RWPE2 (cell line): Measurements from ENCODE around the gene PCDH15.

Source experiments
- ATAC-seq: fragments of 200-7000 bp; cut with Tn5 transposase; 3 replicates; pipeline ENCODE4 v1.9.1; 2021; ENCODE audit warnings: low read depth
- DNase-seq: peaks from one replicate; pipeline ENCODE4 v3.0.0-alpha.2; 2020; ENCODE audit warnings: low spot score
- H3K27ac ChIP-seq: fragments of 450-650 bp; 2 replicates; pipeline ENCODE4 v1.5.1; 2017; ENCODE audit warnings: mild to moderate bottlenecking; ENCODE audit not compliant: poor library complexity, severe bottlenecking
- H3K27me3 ChIP-seq: fragments of 250-450 bp; sonication (Bioruptor Pico); 2 replicates; pipeline ENCODE4 v1.5.1; 2021; ENCODE audit warnings: mild to moderate bottlenecking, moderate library complexity; ENCODE audit not compliant: insufficient read depth, poor library complexity, severe bottlenecking
- H3K36me3 ChIP-seq: fragments of 250-450 bp; sonication (Bioruptor Pico); 2 replicates; pipeline ENCODE4 v1.5.1; 2020; ENCODE audit warnings: low read depth, mild to moderate bottlenecking, moderate library complexity
- H3K4me1 ChIP-seq: fragments of 250-450 bp; sonication (Bioruptor Pico); 2 replicates; pipeline ENCODE4 v1.5.1; 2021; ENCODE audit warnings: mild to moderate bottlenecking, moderate library complexity; ENCODE audit not compliant: insufficient read depth, poor library complexity, severe bottlenecking
- H3K4me3 ChIP-seq: fragments of 250-450 bp; sonication (Bioruptor Pico); 2 replicates; pipeline ENCODE4 v1.5.1; 2021; ENCODE audit warnings: mild to moderate bottlenecking, moderate library complexity; ENCODE audit not compliant: severe bottlenecking
- H3K9me3 ChIP-seq: fragments of 250-450 bp; sonication (Bioruptor Pico); 2 replicates; pipeline ENCODE4 v1.5.1; 2021; ENCODE audit warnings: mild to moderate bottlenecking, moderate library complexity; ENCODE audit not compliant: severe bottlenecking
- CTCF ChIP-seq: fragments of 450-650 bp; IDR thresholded peaks from one replicate; pipeline ENCODE4 v1.5.1; 2017; ENCODE audit warnings: mild to moderate bottlenecking, moderate library complexity; ENCODE audit not compliant: poor library complexity, severe bottlenecking

Gene PCDH15

GRCh38 chr10:54477738-54478137, 323.3 kb downstream of the PCDH15 start:
- no peak overlapping the region for H3K4me3 ChIP-seq
- DNase-seq (no peak), ATAC-seq (no peak)
- H3K4me1 ChIP-seq: no peaks in the 10 kb centered on the region
- no peak overlapping the region for H3K27ac ChIP-seq
- no peak for TF ChIP-seq CTCF
- H3K9me3 ChIP-seq: no peaks in the 10 kb centered on the region
- H3K36me3 ChIP-seq: no peaks in the 10 kb centered on the region
- H3K27me3 ChIP-seq: no peaks in the 10 kb centered on the region

- no peaks in the 10 kb centered on the region for H3K9me3 ChIP-seq
- no peak overlapping the region for H3K4me3 ChIP-seq
- TF ChIP-seq CTCF: no peak
- H3K36me3 ChIP-seq: no peaks in the 10 kb centered on the region
- ATAC-seq (no peak; the same call in 2 of the 3 replicates), DNase-seq (no peak)
- no peaks in the 10 kb centered on the region for H3K4me1 ChIP-seq
- H3K27ac ChIP-seq: no peak overlapping the region
- H3K27me3 ChIP-seq: no peaks in the 10 kb centered on the region
Observed at GRCh38 chr10:54470324-54470631, 330.8 kb downstream of the PCDH15 start.

GRCh38 chr10:54469587-54470323, 331.3 kb downstream of the PCDH15 start:
- Histone ChIP-seq H3K4me1 (no peaks in the 10 kb centered on the region), H3K36me3 (no peaks in the 10 kb centered on the region), H3K27me3 (no peaks in the 10 kb centered on the region), H3K9me3 (no peaks in the 10 kb centered on the region), H3K27ac (no peak overlapping the region), H3K4me3 (no peak overlapping the region)
- no peak for TF ChIP-seq CTCF
- DNase-seq: no peak
- no peak for ATAC-seq

- ATAC-seq (no peak), DNase-seq (no peak)
- no peak for TF ChIP-seq CTCF
- H3K27ac ChIP-seq: no peak overlapping the region
- H3K4me1 ChIP-seq: no peaks in the 10 kb centered on the region
- H3K27me3 ChIP-seq: no peaks in the 10 kb centered on the region
- no peak overlapping the region for H3K4me3 ChIP-seq
- H3K36me3 ChIP-seq: no peaks in the 10 kb centered on the region
- H3K9me3 ChIP-seq: no peaks in the 10 kb centered on the region
Observed at GRCh38 chr10:54454271-54454670, 346.8 kb downstream of the PCDH15 start.

GRCh38 chr10:54449056-54449455, 352.0 kb downstream of the PCDH15 start:
- H3K27me3 ChIP-seq: no peaks in the 10 kb centered on the region
- DNase-seq (no peak), ATAC-seq (no peak)
- H3K4me1 ChIP-seq: no peaks in the 10 kb centered on the region
- H3K4me3 ChIP-seq: no peak overlapping the region
- no peak for TF ChIP-seq CTCF
- no peak overlapping the region for H3K27ac ChIP-seq
- H3K36me3 ChIP-seq: no peaks in the 10 kb centered on the region
- H3K9me3 ChIP-seq: no peaks in the 10 kb centered on the region
